ENCODE data around the gene CREBZF.

- TF ChIP-seq RCOR1 (IDR thresholded peaks at IDR 0.05; ENCODE audit: borderline replicate concordance in 1 of 2, low read depth in 2 of 2, low read length in 2 of 2) (no peak), ARNT (IDR thresholded peaks at IDR 0.05) (no peak), REST (IDR thresholded peaks at IDR 0.05; ENCODE audit: borderline replicate concordance) (no peak), REST (CRISPR knock-in tag; IDR thresholded peaks at IDR 0.05; ENCODE audit: low read depth) (no peak), EZH2 (IDR thresholded peaks at IDR 0.05; ENCODE audit: borderline replicate concordance, low read depth, low read length) (no peak), MAFF (IDR thresholded peaks at IDR 0.05; ENCODE audit: low read length) (no peak), ILK (tag; IDR thresholded peaks at IDR 0.05; ENCODE audit: borderline replicate concordance, low read depth) (no peak), E2F8 (IDR thresholded peaks at IDR 0.05; ENCODE audit: low read depth, partially characterized antibody) (no peak), SLC30A9 (CRISPR knock-in tag; IDR thresholded peaks at IDR 0.05) (no peak), KDM4B (IDR thresholded peaks at IDR 0.05; ENCODE audit: borderline replicate concordance in 2 of 2, low read depth in 1 of 2) (no peak), ZNF354B (CRISPR knock-in tag; IDR thresholded peaks at IDR 0.05) (no peak)
- TF ChIP-seq, protein P1, sequence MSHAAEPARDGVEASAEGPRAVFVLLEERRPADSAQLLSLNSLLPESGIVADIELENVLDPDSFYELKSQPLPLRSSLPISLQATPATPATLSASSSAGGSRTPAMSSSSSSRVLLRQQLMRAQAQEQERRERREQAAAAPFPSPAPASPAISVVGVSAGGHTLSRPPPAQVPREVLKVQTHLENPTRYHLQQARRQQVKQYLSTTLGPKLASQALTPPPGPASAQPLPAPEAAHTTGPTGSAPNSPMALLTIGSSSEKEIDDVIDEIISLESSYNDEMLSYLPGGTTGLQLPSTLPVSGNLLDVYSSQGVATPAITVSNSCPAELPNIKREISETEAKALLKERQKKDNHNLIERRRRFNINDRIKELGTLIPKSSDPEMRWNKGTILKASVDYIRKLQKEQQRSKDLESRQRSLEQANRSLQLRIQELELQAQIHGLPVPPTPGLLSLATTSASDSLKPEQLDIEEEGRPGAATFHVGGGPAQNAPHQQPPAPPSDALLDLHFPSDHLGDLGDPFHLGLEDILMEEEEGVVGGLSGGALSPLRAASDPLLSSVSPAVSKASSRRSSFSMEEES (CRISPR knock-in tag; IDR thresholded peaks at IDR 0.05), result no peak
- TF ChIP-seq, protein P2, sequence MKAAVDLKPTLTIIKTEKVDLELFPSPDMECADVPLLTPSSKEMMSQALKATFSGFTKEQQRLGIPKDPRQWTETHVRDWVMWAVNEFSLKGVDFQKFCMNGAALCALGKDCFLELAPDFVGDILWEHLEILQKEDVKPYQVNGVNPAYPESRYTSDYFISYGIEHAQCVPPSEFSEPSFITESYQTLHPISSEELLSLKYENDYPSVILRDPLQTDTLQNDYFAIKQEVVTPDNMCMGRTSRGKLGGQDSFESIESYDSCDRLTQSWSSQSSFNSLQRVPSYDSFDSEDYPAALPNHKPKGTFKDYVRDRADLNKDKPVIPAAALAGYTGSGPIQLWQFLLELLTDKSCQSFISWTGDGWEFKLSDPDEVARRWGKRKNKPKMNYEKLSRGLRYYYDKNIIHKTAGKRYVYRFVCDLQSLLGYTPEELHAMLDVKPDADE (conservative IDR thresholded peaks at IDR 0.05; ENCODE audit: control insufficient read depth, low read depth, low read length), result no peak
Observed at GRCh38 chr11:85658180-85658579, 6.7 kb downstream of the CREBZF start.

Data from K562 (cell line).